Measurements from ENCODE around the gene RLF.
A peak's percentile ranks its signal among the peaks of the same experiment; 100 is the strongest.
"Not testable (repeated sequence)": the region's sequence is repeated elsewhere in the genome, so short reads cannot be mapped to it uniquely, and the experiment has no call there.

The RLF gene

DNA sequence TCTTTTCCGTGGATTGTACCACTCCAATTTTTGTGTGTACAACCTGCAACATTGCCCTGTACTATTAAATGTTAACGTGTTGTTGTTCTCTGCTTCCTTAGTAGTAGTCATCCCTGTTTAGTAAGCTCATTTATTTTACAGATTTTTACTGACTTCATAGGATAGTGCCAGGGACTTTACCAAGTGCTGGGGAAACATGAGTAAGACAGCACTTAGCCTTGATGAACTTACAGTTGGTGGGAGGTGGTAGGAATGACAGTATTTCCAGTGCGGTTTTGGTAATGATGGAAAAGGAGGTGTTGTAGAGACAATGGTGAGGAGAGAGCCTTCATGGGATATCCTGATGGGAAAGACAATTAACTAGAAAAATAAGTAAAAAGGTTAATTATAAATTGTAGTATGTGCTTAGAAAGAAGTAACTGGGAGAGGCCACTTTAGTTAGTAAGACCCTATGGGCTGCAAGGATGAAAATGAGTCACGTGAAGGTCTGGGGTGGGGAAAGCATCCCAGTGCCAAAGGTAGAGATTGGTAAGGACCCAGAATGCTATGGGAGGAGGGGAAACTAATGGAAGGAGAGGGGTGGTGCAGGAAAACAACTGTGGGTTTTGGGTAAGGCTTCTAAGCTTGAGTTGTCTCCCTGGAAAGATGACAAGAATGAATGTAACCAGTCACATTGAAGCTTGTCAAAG is 1.7 kb downstream of the RLF start:
- FAIRE-seq: no peak

DNA sequence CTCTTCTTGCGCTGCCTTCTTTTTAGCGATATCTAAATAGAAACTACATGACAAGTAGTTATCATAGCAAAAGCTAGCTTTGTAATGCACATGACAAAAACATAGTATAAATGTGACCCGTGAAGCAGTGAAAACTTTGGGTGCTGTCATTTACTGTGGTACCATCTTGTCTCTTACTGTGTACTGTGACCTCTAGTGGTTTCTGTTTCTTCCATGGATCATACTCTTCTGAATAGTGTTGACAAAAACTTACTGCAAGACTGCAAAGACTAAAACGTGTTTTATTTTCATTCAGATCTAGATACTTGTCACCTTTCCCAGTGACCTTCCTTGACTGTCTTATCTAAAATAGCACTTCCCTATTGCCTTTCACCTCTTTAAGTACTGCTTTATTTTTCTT is 6.1 kb downstream of the RLF start:
- FAIRE-seq: no peak

DNA sequence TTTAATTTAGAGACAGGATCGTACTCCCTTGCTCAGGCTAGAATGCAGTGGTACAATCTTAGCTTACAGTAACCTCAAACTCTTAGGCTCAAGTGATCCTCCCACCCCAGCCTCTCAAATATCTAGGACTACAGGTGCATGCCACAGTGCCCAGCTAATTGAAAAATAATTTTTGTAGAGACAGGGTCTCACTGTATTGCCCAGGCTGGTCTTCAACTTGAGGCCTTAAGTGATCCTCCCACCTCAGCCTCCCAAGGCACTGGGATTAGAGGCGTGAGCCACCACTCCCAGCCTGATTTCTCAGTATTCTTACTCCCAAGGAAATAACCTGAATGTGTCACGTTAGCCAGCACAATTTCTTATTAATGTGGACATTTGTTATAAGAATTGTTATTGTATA is 9.8 kb downstream of the RLF start:
- FAIRE-seq: no peak

DNA sequence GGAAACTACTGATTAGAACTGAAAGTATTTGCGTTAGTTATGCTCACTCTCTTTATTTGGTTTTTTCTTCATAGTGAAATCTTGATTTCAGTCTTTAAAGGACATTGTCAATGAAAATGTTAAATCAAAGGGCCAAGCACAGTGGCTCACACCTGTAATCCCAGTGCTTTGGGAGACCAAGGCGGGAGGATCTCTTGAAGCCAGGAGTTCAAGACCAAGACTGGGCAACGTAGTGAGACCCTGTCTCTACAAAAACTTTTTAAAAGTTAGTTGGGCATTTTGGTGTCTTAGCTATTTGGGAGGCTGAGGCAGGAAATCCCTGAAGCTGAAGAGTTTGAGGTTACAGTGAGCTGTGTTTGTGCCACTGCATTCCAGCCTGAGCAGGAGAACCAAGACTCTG is 13.6 kb downstream of the RLF start:
- no peak for FAIRE-seq

DNA sequence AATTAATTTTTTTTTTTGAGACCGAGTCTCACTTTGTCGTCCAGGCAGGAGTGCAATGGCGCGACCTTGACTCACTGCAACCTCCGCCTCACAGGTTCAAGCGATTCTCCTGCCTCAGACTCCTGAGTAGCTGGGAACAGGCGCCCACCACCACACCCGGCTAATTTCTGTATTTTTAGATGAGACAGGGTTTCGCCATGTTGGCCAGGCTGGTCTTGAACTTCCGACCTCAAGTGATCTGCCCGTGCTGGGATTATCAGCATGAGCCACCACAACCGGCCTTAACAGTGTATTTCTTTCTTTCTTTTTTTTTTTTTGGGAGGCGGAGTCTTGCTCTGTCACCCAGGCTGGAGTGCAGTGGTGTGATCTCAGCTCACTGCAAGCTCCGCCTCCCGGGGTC is 15.8 kb downstream of the RLF start:
- not testable (repeated sequence) for FAIRE-seq

DNA sequence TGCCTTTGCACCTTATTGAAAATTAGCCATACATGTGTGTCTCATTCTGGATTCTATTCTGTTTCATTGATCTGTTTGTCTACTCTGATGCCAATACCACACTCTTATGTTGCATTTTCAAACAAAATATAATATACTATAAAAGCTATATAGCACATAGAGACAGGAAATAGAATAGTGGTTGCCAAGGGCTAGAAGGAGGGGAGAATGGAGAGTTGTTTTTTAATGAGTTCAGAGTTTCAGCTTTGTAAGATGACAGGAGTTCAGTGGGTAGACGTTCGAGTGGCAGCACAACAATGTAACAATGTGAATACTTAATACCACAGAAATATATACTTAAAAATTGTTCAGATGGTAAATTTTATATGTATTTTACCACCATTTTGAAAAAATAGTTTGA is 17.0 kb downstream of the RLF start:
- no peak for FAIRE-seq

DNA sequence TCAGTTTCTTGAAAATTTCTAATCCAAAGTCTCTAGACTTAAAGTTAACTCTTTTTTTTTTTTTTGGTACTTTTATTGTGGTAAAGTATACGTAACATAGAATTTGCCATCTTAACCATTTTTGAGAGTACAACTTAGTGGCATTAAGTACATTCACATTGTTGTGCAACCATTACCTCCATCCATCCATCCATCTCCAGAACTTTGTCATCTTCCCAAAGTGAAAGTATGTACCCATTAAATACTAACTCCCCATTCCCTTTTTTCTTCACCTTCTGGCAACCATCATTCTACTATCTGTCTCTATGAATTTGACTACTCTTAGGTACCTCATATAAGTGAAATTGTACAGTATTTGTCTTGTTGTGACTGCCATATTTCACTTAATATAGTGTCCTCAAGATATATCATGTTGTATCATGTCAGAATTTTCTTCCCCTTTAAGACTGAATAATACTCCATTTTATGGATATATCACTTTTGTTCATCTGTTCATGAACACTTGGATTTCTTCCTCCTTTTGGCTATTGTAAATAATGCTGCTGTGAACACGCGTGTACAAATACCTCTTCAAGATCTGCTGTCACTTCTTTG is 18.4 kb downstream of the RLF start:
- no peak for FAIRE-seq

DNA sequence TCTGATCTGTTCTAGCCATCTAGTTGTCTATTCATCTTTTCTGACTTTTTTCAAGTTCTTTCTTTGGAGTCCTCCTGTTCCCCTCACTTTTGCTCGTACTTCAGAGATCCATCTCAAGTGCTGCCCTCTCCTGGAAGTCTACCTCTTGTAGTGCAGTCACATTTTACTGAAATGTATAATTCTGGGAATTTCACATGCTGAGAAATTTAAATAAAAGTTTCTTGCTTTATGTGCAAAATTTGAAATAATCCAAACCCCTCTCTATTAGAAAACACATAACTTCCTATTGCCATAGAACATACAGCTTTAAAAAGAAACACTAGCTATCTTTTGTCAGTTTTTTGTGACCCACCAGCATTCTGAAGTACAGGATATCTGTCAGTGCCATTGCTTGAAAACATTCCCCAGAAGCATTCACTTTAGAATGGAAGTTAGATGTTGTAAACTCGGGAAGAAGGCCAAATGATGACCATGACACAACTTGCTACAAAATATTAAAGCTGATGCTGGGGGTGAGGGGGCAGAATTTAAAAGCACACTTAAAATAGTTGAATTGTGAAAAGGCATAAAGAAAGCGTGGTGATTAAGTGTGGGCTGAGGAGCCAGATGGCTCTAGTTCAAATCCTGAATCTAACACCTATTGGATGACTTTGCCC is 22.0 kb downstream of the RLF start:
- peak; percentile 84 for FAIRE-seq

DNA sequence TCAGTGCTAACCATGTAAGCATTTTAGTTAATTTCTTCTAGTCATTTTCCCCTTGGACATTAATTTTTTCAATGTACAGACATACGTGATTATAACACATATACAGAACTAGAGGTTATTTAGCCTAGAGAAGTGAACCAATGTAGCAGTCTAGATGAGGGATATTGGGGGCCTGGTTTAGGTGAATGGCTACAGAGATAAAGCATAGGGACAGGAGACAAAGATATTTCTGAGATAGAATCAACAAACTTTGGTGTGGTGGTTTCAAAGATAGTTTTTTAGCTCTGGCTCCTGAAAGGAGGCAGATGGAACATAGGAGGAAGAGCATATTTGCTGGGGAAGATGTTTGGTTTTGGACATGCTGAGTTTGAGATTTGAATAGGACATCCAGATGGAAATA is 23.0 kb downstream of the RLF start:
- no peak for FAIRE-seq

DNA sequence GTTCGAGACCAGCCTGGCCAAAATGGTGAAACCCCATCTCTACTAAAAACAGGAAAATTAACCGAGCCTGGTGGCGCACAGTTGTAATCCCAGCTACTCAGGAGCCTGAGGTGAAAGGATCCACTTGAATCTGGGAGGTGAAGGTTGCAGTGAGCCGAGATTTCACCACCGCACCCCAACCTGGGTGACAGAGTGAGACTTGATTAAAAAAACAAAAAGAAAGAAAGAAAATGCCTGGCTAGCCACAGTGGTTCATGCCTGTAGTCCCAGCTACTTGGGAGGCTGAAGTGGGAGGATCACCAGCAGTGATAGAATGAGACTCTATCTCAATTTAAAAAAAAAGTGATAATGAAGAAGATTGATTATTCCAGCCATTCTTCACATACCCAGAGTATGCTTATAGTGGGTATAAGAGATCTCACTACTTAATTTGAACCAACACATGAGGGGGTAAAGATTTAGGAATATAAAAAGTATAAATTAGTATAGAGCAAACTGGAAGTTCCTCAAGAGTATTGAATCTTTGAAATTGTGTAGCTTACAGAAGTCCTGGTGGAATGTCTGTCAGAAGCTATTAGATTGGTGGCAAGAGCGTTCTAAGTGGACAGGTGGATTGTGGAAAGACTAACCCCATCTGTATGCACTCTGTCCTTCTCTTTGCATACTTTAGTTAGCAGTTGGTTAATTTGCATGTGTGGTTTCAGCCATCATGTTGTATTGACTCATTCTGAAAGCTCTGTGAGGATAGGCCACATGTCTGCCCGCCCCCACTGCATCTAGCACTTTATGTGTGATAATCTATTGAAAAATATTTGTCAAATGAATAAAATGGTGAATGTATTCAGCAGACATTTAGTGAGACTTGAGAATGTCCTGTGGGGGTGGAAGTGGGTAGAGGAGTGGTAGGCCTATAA is 25.0 kb downstream of the RLF start:
- FAIRE-seq: no peak

DNA sequence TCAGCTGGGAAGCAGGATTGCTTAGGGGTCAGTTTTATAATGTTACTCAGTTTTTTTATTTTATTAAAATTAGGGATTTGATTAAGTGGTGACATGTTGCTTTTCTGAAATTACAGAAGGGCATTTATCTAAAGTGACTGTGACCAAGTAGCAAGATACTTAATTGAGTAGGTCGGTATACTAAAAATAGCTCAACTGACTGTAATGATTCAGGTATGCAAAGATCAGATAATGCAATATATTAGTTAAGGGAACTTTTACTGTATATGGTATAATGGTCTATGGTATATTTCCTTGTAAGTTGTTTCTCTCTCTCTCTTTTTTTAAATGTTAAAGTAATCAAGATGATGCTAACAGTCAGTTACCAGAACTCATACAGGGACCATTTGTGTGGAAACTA is 26.2 kb downstream of the RLF start:
- FAIRE-seq: no peak

DNA sequence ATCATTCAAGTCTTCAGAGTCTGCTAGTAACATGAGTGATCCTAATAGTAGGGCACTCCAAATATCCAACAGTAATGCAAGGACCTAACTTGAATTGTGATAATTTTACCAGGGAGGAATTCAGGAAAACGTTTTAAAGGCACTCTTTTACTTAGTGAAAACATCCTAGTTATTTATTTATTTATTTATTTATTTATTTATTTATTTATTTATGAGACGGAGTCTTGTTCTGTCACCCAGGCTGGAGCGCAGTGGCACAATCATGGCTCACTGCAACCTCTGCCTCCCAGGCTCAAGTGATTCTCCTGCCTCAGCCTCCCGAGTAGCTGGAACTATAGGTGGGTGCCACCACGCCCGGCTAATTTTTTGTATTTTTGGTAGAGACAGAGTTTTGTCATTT is 33.5 kb downstream of the RLF start:
- FAIRE-seq: not testable (repeated sequence)

DNA sequence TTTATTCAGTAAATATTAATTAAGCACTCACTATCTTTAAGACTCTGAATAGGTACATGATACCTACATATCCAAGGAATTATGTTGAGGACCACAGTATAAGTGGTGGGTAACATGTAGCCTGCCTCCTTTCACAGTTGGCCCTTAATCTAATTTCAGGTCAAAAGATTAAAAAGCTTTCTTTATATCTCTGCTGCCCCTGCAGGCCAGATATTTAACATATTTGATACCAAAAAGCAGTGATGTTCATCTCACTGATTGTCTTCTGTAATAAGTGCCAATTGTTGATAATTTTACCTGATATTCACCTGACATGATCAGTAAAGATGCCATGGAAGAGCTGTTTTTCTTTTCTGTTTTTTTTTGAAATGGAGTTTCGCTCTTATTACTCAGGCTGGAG is 36.5 kb downstream of the RLF start:
- FAIRE-seq: no peak

DNA sequence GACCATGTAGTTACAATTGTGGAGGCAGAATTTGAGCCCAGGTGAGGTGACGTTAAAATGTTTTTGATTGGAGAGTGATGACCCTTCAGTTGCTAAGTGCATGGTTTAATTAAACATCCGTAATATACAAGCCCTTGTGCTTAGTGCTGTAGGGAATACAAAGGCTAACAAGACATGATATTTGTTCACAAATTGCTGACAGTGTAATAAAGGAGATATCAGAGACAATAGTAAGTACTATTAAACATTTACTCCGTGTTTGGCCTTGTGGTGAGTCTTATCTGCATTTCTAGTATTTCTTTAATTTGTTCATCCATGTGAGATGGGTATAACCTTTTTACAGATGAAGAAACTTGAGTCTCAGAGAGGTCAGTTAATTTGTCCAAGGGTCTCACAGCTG is 37.9 kb downstream of the RLF start:
- FAIRE-seq: no peak

DNA sequence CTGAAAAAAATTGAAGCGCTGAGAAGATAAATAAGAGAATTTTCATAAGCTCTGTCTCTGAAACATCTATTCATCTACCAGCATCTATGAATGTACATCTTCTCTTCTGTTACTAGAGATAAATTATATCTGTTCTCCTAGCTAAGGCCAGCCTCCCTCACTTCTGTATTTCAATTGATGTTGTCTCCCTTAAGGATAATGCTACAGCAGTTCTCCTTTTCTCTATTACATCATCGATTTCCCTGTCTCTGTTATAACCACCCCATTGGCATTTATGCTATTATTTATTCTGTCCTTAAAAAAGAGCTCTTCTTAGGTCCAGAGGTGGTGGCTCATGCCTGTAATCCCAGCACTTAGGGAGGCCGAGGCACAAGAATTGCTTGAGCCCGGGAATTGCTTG is 43.7 kb downstream of the RLF start:
- FAIRE-seq: no peak

DNA sequence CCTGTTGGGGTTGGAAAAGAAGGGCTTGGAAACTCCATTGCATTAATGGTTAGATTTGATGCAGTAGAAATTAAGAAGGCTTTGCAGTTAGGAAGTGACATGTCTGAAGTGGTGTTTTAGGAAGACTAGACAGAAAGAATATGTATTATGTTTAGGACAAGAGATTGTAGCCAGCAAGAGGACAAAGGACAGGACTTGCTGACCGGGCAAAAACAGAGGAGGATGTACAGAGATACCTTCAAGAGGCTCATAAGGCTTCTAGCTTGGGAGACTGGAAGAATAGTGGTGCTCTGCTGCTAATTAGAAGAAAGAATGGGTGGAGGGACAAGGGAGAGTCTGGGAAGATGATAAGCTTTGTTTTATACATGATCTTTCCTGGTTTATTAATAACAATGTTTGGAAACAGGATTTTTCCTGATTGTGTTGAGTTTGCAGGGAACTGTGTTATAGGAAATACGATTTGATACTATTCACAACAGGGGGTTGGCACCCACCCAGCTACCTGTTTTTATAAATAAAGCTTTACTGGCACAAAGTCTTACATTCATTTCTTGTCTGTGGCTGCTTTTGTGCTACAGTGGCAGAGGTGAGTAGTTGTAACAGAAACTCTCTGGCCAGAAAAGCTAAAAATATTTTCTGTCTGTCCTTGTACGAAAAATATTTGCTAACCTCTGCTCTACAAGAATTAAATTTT is 49.5 kb downstream of the RLF start:
- FAIRE-seq: no peak

DNA sequence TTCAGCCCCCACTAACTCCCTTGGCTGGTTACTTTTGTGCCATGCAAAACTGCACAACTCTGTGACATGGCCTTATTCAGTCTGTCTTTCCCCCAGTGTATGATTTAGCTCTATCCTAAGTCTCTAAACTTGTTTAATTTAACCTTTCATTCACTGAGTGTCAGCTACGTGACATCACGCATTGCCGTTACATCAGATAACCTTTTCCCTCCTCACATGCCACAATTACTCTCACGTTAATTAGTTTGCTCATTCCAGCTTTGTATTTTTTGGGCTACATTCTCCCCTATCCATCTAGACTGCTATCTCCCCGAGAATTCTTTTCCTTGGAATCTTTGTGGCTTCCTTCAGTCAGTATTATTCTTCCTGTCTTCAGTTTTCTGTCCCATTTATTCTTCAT is 57.1 kb downstream of the RLF start:
- FAIRE-seq: no peak

DNA sequence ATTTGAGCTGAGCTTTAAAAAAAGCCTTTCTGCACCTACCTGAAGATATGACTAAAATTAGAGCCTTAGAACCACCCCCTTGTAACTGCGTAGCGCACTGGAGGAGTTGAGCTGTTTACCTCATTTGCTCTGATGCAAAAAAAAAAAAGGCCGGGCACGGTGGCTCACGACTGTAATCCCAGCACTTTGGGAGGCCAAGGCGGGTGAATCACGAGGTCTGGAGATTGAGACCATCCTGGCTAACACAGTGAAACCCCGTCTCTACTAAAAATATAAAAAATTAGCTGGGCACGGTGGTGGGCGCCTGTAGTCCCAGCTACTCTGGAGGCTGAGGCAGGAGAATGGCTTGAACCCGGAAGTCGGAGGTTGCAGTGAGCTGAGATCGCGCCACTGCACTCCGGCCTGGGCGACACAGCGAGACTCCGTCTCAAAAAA is 60.3 kb downstream of the RLF start:
- FAIRE-seq: not testable (repeated sequence)

DNA sequence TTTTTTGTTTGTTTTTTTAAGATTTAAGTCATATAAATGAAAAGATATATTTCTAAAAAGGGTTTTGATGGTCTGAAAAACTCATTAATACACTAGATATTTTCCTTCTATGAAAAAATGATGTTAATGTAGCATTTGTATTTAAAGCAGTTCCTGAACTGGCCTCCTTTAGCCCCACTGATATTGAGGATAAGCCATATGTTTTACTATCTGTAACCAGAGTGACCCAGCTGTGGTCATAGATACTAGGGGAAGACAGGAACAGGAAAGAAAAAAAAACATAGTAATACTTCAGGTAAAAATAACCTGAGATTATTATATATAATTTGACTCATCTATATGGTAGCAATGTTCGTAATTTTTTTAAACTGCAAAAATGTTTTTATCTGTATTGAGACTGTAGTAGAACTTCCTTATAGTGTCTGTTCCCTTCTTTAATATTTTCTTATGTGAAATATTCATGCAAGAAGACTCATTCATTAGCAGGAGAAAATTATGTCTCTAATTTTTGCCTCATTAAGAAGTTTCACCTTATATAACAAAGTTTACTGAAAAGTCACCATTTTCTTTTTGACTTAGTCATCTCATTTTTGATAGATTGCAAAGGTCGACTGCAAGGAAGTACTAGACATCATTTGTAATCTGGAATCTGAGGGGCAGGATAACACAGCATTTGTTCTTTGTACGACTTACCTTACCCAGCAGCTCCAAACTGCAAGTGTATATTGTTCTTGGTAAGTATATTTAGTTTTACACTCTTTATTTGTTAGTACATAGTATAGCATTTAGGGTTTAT is 61.0 kb downstream of the RLF start:
- FAIRE-seq: no peak

DNA sequence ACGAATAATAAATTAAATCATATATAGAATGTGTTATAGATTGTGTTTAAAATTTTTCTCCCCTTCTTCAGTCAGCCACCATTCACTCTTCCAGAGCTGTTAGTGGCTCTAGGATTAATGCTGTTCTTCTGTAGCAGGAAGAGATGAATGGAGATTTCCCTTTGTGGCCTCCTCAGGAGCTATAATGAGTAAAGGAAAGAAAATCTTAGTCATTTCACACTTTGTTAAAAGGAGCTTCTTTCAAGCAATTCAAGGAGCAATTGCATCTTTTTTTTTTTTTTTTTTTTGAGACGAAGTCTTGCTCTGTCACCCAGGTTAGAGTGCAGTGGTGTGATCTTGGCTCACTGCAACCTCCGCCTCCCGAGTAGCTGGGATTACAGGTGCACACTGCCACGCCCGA is 62.9 kb downstream of the RLF start:
- no peak for FAIRE-seq

DNA sequence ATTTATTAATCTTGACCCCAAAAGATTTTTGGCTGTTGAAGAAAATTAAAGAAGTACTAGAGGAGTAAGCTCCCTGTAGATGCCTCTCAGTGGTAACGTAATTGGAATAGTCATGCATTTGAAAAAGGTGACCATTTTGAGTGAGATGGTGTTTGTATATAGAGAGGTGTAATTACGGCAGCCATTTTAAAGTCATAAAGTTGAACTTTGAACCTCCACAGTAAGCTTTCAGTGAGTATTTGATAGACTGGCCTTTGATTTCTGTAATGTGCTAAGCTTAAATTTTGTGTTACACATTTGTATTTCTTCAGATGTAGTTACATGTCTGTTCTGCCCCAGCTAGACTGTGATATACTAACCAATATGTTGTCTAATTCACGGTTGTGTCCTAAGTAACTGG is 65.0 kb downstream of the RLF start:
- FAIRE-seq: no peak

DNA sequence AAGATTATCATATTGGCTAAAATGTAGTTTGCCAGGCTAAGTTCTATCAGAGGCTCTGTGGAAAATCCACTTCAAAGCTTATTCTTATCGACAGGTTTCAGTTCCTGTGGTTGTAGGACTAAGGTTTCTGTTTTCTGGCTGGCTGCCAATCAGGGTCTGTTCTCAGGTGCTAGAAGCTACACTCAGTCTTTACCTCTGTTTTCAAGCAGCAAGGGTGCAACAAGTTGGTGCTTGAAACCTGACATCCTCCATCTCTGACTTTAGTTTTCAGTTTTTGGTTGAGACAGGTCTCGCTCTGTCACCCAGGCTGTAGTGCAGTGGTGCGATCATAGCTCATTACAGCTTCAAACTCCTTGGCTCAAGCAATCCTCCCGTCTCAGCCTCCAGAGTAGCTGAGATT is 71.3 kb downstream of the RLF start:
- no peak for FAIRE-seq
